GM10266 (cell line): Measurements from ENCODE around the gene IGFBP3.
A peak's percentile ranks its signal among the peaks of the same experiment; 100 is the strongest.

Experiments used
- DNase-seq: peaks from one replicate; pipeline ENCODE4 v3.0.0; 2012; ENCODE audit errors: extremely low spot score
- TF ChIP-seq, protein P1 (sequence below): IDR thresholded peaks from 2 replicates; pipeline ENCODE4 v1.5.1; 2012; ENCODE audit warnings: mild to moderate bottlenecking, low read depth; ENCODE audit not compliant: control insufficient read depth, insufficient read depth; ENCODE audit errors: missing control alignments

Gene IGFBP3

DNA sequence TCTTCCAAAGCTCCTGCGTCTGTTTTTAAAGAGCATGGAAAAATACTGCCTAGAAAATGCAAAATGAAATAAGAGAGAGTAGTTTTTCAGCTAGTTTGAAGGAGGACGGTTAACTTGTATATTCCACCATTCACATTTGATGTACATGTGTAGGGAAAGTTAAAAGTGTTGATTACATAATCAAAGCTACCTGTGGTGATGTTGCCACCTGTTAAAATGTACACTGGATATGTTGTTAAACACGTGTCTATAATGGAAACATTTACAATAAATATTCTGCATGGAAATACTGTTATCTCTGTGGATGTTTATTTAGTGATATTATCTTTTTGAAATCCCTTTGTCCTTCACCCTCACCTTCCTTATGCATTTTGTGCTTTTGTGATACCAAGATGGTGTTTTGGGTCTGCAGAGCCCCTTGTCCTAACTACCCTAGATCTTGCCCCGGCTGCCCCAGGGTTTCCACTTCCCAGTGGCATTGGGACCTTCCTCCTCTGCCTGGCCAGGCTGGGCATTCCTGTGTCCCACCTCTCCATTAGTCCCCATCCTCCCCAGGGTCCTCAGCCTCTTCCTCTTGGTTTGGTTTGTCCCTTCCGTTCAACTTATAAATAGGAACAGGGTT is 27.6 kb downstream of the IGFBP3 start:
- TF ChIP-seq, protein P1, sequence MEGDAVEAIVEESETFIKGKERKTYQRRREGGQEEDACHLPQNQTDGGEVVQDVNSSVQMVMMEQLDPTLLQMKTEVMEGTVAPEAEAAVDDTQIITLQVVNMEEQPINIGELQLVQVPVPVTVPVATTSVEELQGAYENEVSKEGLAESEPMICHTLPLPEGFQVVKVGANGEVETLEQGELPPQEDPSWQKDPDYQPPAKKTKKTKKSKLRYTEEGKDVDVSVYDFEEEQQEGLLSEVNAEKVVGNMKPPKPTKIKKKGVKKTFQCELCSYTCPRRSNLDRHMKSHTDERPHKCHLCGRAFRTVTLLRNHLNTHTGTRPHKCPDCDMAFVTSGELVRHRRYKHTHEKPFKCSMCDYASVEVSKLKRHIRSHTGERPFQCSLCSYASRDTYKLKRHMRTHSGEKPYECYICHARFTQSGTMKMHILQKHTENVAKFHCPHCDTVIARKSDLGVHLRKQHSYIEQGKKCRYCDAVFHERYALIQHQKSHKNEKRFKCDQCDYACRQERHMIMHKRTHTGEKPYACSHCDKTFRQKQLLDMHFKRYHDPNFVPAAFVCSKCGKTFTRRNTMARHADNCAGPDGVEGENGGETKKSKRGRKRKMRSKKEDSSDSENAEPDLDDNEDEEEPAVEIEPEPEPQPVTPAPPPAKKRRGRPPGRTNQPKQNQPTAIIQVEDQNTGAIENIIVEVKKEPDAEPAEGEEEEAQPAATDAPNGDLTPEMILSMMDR = no peak
- DNase-seq = no peak

DNA sequence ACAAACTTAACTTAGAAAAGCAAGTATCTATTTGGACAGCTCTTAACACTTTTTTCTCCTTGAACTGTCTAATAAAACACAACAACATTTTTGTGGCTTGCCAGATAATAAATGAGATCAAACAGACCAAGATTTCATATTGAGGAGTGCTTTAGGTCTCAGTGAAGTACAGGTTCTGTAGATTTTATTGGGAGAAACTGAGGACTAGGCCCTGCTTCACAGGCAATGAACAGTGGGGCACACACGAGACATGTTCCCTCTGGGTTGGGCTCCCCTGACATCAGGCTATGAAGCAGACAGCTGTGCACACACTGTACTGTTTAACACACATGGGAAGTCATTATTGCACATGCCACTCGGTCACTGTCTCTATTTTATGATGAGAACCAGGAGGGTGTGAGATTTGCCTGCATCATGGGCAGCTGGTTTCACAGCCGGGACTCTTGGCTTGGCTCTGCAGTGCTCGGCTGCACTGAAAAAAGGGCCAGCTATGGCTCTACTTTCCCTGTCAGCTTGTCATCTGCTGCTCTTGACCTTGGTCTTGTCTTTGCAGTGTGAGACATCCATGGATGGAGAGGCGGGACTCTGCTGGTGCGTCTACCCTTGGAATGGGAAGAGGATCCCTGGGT is 28.6 kb downstream of the IGFBP3 start:
- TF ChIP-seq, protein P1 = no peak
- DNase-seq = no peak

DNA sequence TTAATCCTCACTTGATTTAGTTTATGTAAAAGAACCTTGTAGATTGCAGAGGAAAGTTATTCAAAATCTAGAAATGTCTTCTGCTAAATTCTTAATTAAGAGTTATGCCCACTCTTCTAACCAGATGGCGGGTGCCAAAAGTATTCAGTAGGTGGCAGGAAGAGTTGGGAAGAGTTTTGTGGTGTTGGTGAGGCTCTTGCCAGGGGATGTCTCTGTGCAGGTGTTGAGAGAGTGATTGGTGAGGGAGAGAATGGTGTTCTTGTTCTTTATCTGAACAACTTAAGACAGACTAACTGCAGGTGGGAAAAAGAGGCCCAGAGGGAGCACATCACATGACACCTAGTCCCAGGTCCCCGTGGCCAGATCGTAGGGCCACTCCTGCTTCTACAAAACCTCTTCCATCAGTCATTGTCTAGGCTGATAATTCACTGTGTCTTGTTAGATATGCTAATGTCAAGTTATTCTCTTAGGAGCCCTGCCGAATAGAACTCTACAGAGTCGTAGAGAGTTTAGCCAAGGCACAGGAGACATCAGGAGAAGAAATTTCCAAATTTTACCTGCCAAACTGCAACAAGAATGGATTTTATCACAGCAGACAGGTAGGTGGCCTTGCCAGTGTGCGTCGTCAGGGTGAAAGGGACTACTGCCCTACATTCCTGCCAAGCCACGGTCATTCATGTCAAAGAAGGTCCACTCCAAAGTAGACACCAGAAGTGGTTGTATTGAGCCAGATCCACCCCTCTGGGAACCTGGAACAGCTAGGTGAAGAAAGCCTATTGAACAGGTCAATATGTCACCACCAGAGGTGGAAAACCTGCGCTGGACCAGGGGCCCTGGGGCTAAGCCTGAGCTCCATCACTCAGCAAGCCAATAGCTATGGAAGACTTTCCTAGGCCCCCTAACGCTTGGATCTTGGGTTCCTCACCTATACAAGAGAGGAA is 29.3 kb downstream of the IGFBP3 start:
- TF ChIP-seq, protein P1 = no peak
- DNase-seq = no peak

DNA sequence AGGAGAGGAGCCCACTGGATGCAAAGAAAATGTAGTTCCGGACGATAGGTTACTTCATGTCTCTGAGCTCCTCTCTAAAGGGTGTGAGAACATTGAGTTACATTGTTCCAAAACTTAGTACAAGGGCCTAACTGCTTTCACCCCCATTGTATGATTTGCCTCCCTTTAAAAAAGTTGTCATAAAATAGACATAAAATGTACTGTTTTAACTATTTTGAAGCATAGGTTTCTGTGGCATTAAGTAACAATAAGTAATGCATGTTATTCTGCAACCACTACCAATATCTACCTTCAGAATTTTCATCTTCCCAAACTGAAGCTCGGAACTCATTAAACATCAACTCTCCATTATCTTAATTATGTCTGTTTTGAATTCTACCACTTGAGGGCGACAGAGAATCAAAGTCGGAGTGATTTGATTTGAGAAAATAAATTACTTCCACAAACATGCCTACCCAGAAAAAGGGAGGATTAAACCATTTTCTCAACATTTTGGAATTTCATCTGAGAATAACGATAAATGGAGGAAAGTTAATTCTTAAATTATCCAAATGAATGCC is 30.1 kb downstream of the IGFBP3 start:
- no peak for DNase-seq
- TF ChIP-seq, protein P1 = peak; percentile 63

DNA sequence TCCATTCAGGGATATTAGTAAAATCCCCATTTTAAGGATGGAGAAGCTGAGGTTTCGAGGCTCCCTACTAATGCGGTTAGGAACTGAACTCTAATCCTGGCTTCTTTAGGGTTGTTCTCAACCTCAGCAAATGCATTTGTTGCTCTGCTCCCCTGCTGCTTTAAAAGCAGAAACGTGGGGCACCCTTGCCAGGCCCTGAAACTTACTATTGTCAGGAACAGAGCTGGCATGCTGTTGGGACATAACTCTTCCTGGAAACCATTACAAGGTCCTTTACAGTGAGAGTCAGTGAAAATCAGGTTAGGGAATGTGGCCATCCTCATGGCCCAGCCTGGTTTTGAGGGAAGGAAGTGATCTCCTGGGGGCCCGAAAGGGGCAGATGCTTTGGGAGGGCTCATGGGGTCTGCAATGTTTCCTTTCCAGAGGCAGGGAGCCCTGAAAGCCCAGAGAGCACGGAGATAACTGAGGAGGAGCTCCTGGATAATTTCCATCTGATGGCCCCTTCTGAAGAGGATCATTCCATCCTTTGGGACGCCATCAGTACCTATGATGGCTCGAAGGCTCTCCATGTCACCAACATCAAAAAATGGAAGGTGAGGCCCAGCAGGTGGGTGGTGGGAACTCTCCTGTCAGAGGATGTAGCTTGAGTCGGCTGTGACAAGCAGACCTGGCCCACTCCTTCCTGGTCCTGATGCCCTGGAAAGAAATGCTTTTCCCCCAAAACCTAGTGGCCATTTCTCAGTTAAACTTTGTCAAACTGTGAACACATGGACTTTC is 30.8 kb downstream of the IGFBP3 start:
- DNase-seq = no peak
- TF ChIP-seq, protein P1 = no peak

- DNase-seq = no peak
- TF ChIP-seq, protein P1 = no peak
Measured at GRCh38 chr7:45889367-45890067, 31.6 kb downstream of the IGFBP3 start.
